ENCODE data around the gene TTC34.

Gene TTC34

GRCh38 chr1:2797741-2798016, 3.8 kb downstream of the TTC34 start:
- WGBS, 2 experiments = 80 to 84% methylated on average over 6 of the region's 6 CpGs
- H3K27ac ChIP-seq (ENCODE audit: insufficient read depth, low read depth, low read length, poor library complexity, severe bottlenecking) = no peak overlapping the region
- peaks cover 4% of the 10 kb centered on the region for H3K9me3 ChIP-seq (ENCODE audit: control insufficient read depth, low read length)
- no peaks in the 10 kb centered on the region for H3K36me3 ChIP-seq (ENCODE audit: control insufficient read depth, insufficient read depth, low read length)
- no peaks in the 10 kb centered on the region for H3K27me3 ChIP-seq (ENCODE audit: control insufficient read depth, insufficient read depth, low read length, poor library complexity, severe bottlenecking)
- no peak overlapping the region for H3K4me3 ChIP-seq (ENCODE audit: insufficient read depth, low read depth, low read length)
- no peaks in the 10 kb centered on the region for H3K4me1 ChIP-seq (ENCODE audit: control insufficient read depth, insufficient read depth, low read length)

- no peaks in the 10 kb centered on the region for H3K36me3 ChIP-seq (ENCODE audit: control insufficient read depth, insufficient read depth, low read length)
- peaks cover 4% of the 10 kb centered on the region for H3K9me3 ChIP-seq (ENCODE audit: control insufficient read depth, low read length)
- no peak overlapping the region for H3K4me3 ChIP-seq (ENCODE audit: insufficient read depth, low read depth, low read length)
- no peak overlapping the region for H3K27ac ChIP-seq (ENCODE audit: insufficient read depth, low read depth, low read length, poor library complexity, severe bottlenecking)
- H3K27me3 ChIP-seq (ENCODE audit: control insufficient read depth, insufficient read depth, low read length, poor library complexity, severe bottlenecking) = no peaks in the 10 kb centered on the region
- H3K4me1 ChIP-seq (ENCODE audit: control insufficient read depth, insufficient read depth, low read length) = no peaks in the 10 kb centered on the region
- 77 to 81% methylated on average over 19 of the region's 19 CpGs for WGBS, 2 experiments
Observed at GRCh38 chr1:2796890-2797740, 4.4 kb downstream of the TTC34 start.

GRCh38 chr1:2795926-2796325, 5.6 kb downstream of the TTC34 start:
- H3K4me1 ChIP-seq (ENCODE audit: control insufficient read depth, insufficient read depth, low read length) = no peaks in the 10 kb centered on the region
- no peaks in the 10 kb centered on the region for H3K27me3 ChIP-seq (ENCODE audit: control insufficient read depth, insufficient read depth, low read length, poor library complexity, severe bottlenecking)
- 64 to 67% methylated on average over 6 of the region's 6 CpGs for WGBS, 2 experiments
- no peak overlapping the region for H3K4me3 ChIP-seq (ENCODE audit: insufficient read depth, low read depth, low read length)
- no peaks in the 10 kb centered on the region for H3K36me3 ChIP-seq (ENCODE audit: control insufficient read depth, insufficient read depth, low read length)
- peaks cover 6% of the 10 kb centered on the region for H3K9me3 ChIP-seq (ENCODE audit: control insufficient read depth, low read length)
- no peak overlapping the region for H3K27ac ChIP-seq (ENCODE audit: insufficient read depth, low read depth, low read length, poor library complexity, severe bottlenecking)

- Histone ChIP-seq H3K4me1 (ENCODE audit: control insufficient read depth, insufficient read depth, low read length) (no peaks in the 10 kb centered on the region), H3K9me3 (ENCODE audit: control insufficient read depth, low read length) (peaks cover 5% of the 10 kb centered on the region), H3K27me3 (ENCODE audit: control insufficient read depth, insufficient read depth, low read length, poor library complexity, severe bottlenecking) (no peaks in the 10 kb centered on the region), H3K36me3 (ENCODE audit: control insufficient read depth, insufficient read depth, low read length) (no peaks in the 10 kb centered on the region), H3K4me3 (ENCODE audit: insufficient read depth, low read depth, low read length) (no peak overlapping the region), H3K27ac (ENCODE audit: insufficient read depth, low read depth, low read length, poor library complexity, severe bottlenecking) (no peak overlapping the region)
- WGBS, 2 experiments = 82% methylated on average over 18 of the region's 18 CpGs
Observed at GRCh38 chr1:2791027-2791760, 10.3 kb downstream of the TTC34 start.

- no peak overlapping the region for H3K4me3 ChIP-seq (ENCODE audit: insufficient read depth, low read depth, low read length)
- 92 to 93% methylated on average over 58 of the region's 58 CpGs for WGBS, 2 experiments
- no peaks in the 10 kb centered on the region for H3K36me3 ChIP-seq (ENCODE audit: control insufficient read depth, insufficient read depth, low read length)
- H3K27me3 ChIP-seq (ENCODE audit: control insufficient read depth, insufficient read depth, low read length, poor library complexity, severe bottlenecking) = no peaks in the 10 kb centered on the region
- H3K4me1 ChIP-seq (ENCODE audit: control insufficient read depth, insufficient read depth, low read length) = no peaks in the 10 kb centered on the region
- H3K27ac ChIP-seq (ENCODE audit: insufficient read depth, low read depth, low read length, poor library complexity, severe bottlenecking) = no peak overlapping the region
- H3K9me3 ChIP-seq (ENCODE audit: control insufficient read depth, low read length) = peaks cover 7% of the 10 kb centered on the region
Observed at GRCh38 chr1:2789986-2790581, 11.4 kb downstream of the TTC34 start.

GRCh38 chr1:2789164-2789985, 12.1 kb downstream of the TTC34 start:
- no peaks in the 10 kb centered on the region for H3K4me1 ChIP-seq (ENCODE audit: control insufficient read depth, insufficient read depth, low read length)

GRCh38 chr1:2788506-2789163, 12.9 kb downstream of the TTC34 start:
- 84 to 87% methylated on average over 19 of the region's 19 CpGs for WGBS, 2 experiments
- H3K4me1 ChIP-seq (ENCODE audit: control insufficient read depth, insufficient read depth, low read length) = no peaks in the 10 kb centered on the region
- H3K9me3 ChIP-seq (ENCODE audit: control insufficient read depth, low read length) = peaks cover 7% of the 10 kb centered on the region
- H3K36me3 ChIP-seq (ENCODE audit: control insufficient read depth, insufficient read depth, low read length) = no peaks in the 10 kb centered on the region
- H3K27me3 ChIP-seq (ENCODE audit: control insufficient read depth, insufficient read depth, low read length, poor library complexity, severe bottlenecking) = no peaks in the 10 kb centered on the region
- no peak overlapping the region for H3K4me3 ChIP-seq (ENCODE audit: insufficient read depth, low read depth, low read length)
- no peak overlapping the region for H3K27ac ChIP-seq (ENCODE audit: insufficient read depth, low read depth, low read length, poor library complexity, severe bottlenecking)

More at GRCh38 chr1:2789164-2789985, 12.1 kb downstream of the TTC34 start:
- Histone ChIP-seq H3K27me3 (ENCODE audit: control insufficient read depth, insufficient read depth, low read length, poor library complexity, severe bottlenecking) (no peaks in the 10 kb centered on the region), H3K9me3 (ENCODE audit: control insufficient read depth, low read length) (peaks cover 7% of the 10 kb centered on the region), H3K27ac (ENCODE audit: insufficient read depth, low read depth, low read length, poor library complexity, severe bottlenecking) (no peak overlapping the region), H3K36me3 (ENCODE audit: control insufficient read depth, insufficient read depth, low read length) (no peaks in the 10 kb centered on the region), H3K4me3 (ENCODE audit: insufficient read depth, low read depth, low read length) (no peak overlapping the region)
- WGBS, 2 experiments = 90 to 93% methylated on average over 79 of the region's 79 CpGs

GRCh38 chr1:2787163-2787911, 14.2 kb downstream of the TTC34 start:
- Histone ChIP-seq H3K27ac (ENCODE audit: insufficient read depth, low read depth, low read length, poor library complexity, severe bottlenecking) (no peak overlapping the region), H3K4me1 (ENCODE audit: control insufficient read depth, insufficient read depth, low read length) (no peaks in the 10 kb centered on the region), H3K4me3 (ENCODE audit: insufficient read depth, low read depth, low read length) (no peak overlapping the region), H3K36me3 (ENCODE audit: control insufficient read depth, insufficient read depth, low read length) (no peaks in the 10 kb centered on the region), H3K27me3 (ENCODE audit: control insufficient read depth, insufficient read depth, low read length, poor library complexity, severe bottlenecking) (no peaks in the 10 kb centered on the region), H3K9me3 (ENCODE audit: control insufficient read depth, low read length) (peaks cover 7% of the 10 kb centered on the region)
- 87 to 89% methylated on average over 26 of the region's 26 CpGs for WGBS, 2 experiments
